HCT116 (cell line): ENCODE data around the gene ZNF384. TPM values are rescaled to one million over a fixed set of nuclear protein-coding genes. Genes with fewer than 3 reads are reported as not detected.

ENCODE experiments used
- ATAC-seq: fragments of 200-7000 bp; cut with Tn5 transposase; 2 replicates; pipeline ENCODE4 v1.9.1; 2020; ENCODE audit warnings: mild to moderate bottlenecking, moderate library complexity
- BruUV-seq: library from RNA; stranded (reverse); fragments of 400-500 nt; replicated peaks from 2 replicates; lab custom pipeline; 2021; lab: Mats Ljungman, UMichigan
- CTCF ChIA-PET: fragments of 300-600 bp; sonication (Branson Sonifier 250); formaldehyde crosslinking; loops from one replicate; lab custom pipeline; 2021; ENCODE audit warnings: antibody characterized with exemption; lab: Charles Lee
- POLR2A ChIA-PET: fragments of 300-600, 350-600 bp; sonication (Branson Sonifier 250); formaldehyde crosslinking; loops from one replicate; lab custom pipeline; 2021; ENCODE audit warnings: antibody characterized with exemption; lab: Charles Lee
- RAD21 ChIA-PET, 2 experiments: fragments of 300-600 bp; sonication (Branson Sonifier 250); formaldehyde crosslinking; loops; one replicate each; lab custom pipeline; 2023; ENCODE audit warnings: low total read pairs in 2 of 2; ENCODE audit not compliant: uncharacterized antibody in 2 of 2, unreplicated experiment in 2 of 2, low non-redundant PET in 1 of 2; lab: Charles Lee
- DNase-seq: peaks from one replicate; pipeline ENCODE4 v3.0.0-alpha.2; 2010; ENCODE audit warnings: low read depth, low spot score
- H2AFZ ChIP-seq: fragments of 200-600 bp; shearing (Covaris generic), sonication (generic); 2 replicates; pipeline ENCODE4 v1.6.1; 2017; ENCODE audit warnings: low read depth, mixed run types, mixed read lengths, antibody characterized with exemption, low read length; ENCODE audit not compliant: poor library complexity, severe bottlenecking
- H3K27ac ChIP-seq: 2 replicates; pipeline ENCODE4 v1.5.1; 2012; ENCODE audit warnings: low read depth, low read length
- H3K27me3 ChIP-seq: fragments of 200-600 bp; sonication (generic); 2 replicates; pipeline ENCODE4 v1.6.1; 2016; ENCODE audit warnings: mixed run types, low read length, mixed read lengths; ENCODE audit not compliant: insufficient read depth
- H3K36me3 ChIP-seq, 2 experiments: fragments of 200-500 bp in 1 of 2; fragments of 200-600 bp in 1 of 2; sonication (Bioruptor generic) in 1 of 2; sonication (generic) in 1 of 2; 2 replicates each; pipeline versions ENCODE4 v1.5.1 to v1.6.1; 2014 to 2016; ENCODE audit warnings: low read length in 2 of 2, inconsistent platforms in 1 of 2, mixed read lengths in 1 of 2, mixed run types in 1 of 2; ENCODE audit not compliant: insufficient read depth in 2 of 2, control insufficient read depth in 1 of 2
- H3K4me1 ChIP-seq, 2 experiments: fragments of 200-600 bp in 1 of 2; sonication (generic) in 1 of 2; 2 replicates each; pipeline versions ENCODE4 v1.5.1 to v1.6.1; 2012 to 2017; ENCODE audit warnings: low read length in 2 of 2, inconsistent platforms in 1 of 2, mild to moderate bottlenecking in 1 of 2, mixed read lengths in 1 of 2, mixed run types in 1 of 2, moderate library complexity in 1 of 2; ENCODE audit not compliant: insufficient read depth in 2 of 2, control insufficient read depth in 1 of 2
- H3K4me2 ChIP-seq: fragments of 200-600 bp; sonication (generic); 2 replicates; pipeline ENCODE4 v1.6.1; 2017; ENCODE audit warnings: mixed run types, low read length, mixed read lengths
- H3K4me3 ChIP-seq, 2 experiments: fragments of 200-600 bp in 1 of 2; sonication (generic) in 1 of 2; replicated peaks in 1 of 2; 2 replicates each; pipeline ENCODE4 v1.5.1; 2011 to 2016; ENCODE audit warnings: low read length in 2 of 2, control low read depth in 1 of 2, low read depth in 1 of 2, mild to moderate bottlenecking in 1 of 2, mixed read lengths in 1 of 2, mixed run types in 1 of 2
- H3K79me2 ChIP-seq: fragments of 200-600 bp; sonication (generic); 2 replicates; pipeline ENCODE4 v1.6.1; 2017; ENCODE audit warnings: mild to moderate bottlenecking, mixed run types, low read length, moderate library complexity, mixed read lengths; ENCODE audit not compliant: insufficient read depth
- H3K9ac ChIP-seq: fragments of 200-600 bp; sonication (generic); 2 replicates; pipeline ENCODE4 v1.6.1; 2016; ENCODE audit warnings: low read length, mixed read lengths
- H3K9me2 ChIP-seq: fragments of 200-600 bp; sonication (generic), shearing (Covaris generic); 2 replicates; pipeline ENCODE4 v1.6.1; 2017; ENCODE audit warnings: mixed run types, mild to moderate bottlenecking, moderate library complexity; ENCODE audit not compliant: insufficient read depth
- H3K9me3 ChIP-seq, 2 experiments: fragments of 200-500 bp in 1 of 2; fragments of 200-600 bp in 1 of 2; sonication (Bioruptor generic) in 1 of 2; sonication (generic) in 1 of 2; 2 replicates each; pipeline ENCODE4 v1.6.1; 2014 to 2017; ENCODE audit warnings: low read length in 2 of 2, mixed read lengths in 2 of 2, inconsistent platforms in 1 of 2, low read depth in 1 of 2, mild to moderate bottlenecking in 1 of 2, mixed run types in 1 of 2, moderate library complexity in 1 of 2; ENCODE audit not compliant: control insufficient read depth in 1 of 2, insufficient read depth in 1 of 2
- H4K20me1 ChIP-seq: fragments of 200-600 bp; sonication (generic), shearing (Covaris generic); 2 replicates; pipeline ENCODE4 v1.6.1; 2017; ENCODE audit warnings: mixed run types, mild to moderate bottlenecking, moderate library complexity; ENCODE audit not compliant: insufficient read depth
- ATF3 ChIP-seq: IDR thresholded peaks from 2 replicates; pipeline ENCODE4 v1.6.1; 2012
- CBX3 ChIP-seq: IDR thresholded peaks from 2 replicates; pipeline ENCODE4 v1.6.1; 2012; ENCODE audit warnings: low read depth
- CEBPB ChIP-seq: IDR thresholded peaks from 2 replicates; pipeline ENCODE4 v1.6.1; 2012; ENCODE audit warnings: low read depth
- CTCF ChIP-seq, 3 experiments: fragments of 200-600 bp in 1 of 3; sonication (generic) in 1 of 3; IDR thresholded peaks in 2 of 3; conservative IDR thresholded peaks in 1 of 3; 2 replicates each; pipeline ENCODE4 v1.5.1; 2012 to 2017; ENCODE audit warnings: low read depth in 2 of 3, low read length in 2 of 3, antibody characterized with exemption in 1 of 3, borderline replicate concordance in 1 of 3, control low read depth in 1 of 3, mild to moderate bottlenecking in 1 of 3, mixed read lengths in 1 of 3, mixed run types in 1 of 3, moderate library complexity in 1 of 3; ENCODE audit not compliant: insufficient read depth in 1 of 3
- EGR1 ChIP-seq: IDR thresholded peaks from 2 replicates; pipeline ENCODE4 v1.6.1; 2012; ENCODE audit warnings: low read depth
- ELF1 ChIP-seq: IDR thresholded peaks from 2 replicates; pipeline ENCODE4 v1.6.1; 2012; ENCODE audit warnings: low read depth, borderline replicate concordance
- EZH2phosphoT487 ChIP-seq: fragments of 200-600 bp; IDR thresholded peaks from 2 replicates; pipeline ENCODE4 v1.6.1; 2018; ENCODE audit warnings: antibody characterized with exemption, borderline replicate concordance
- FOSL1 ChIP-seq: IDR thresholded peaks from 2 replicates; pipeline ENCODE4 v1.6.1; 2012; ENCODE audit warnings: low read depth
- JUND ChIP-seq: IDR thresholded peaks from 2 replicates; pipeline ENCODE4 v1.6.1; 2012
- POLR2A ChIP-seq: IDR thresholded peaks from 2 replicates; pipeline ENCODE4 v1.7.0; 2011; ENCODE audit warnings: borderline replicate concordance; ENCODE audit not compliant: insufficient read depth, insufficient read length; ENCODE audit errors: extremely low read depth
- POLR2AphosphoS5 ChIP-seq: IDR thresholded peaks from 2 replicates; pipeline ENCODE4 v1.6.1; 2011; ENCODE audit warnings: mild to moderate bottlenecking, low read depth, low read length, moderate library complexity
- RAD21 ChIP-seq: IDR thresholded peaks from 2 replicates; pipeline ENCODE4 v1.6.1; 2012; ENCODE audit warnings: low read depth, mild to moderate bottlenecking
- REST ChIP-seq: IDR thresholded peaks from 2 replicates; pipeline ENCODE4 v1.6.1; 2012; ENCODE audit warnings: low read depth
- SIN3A ChIP-seq: IDR thresholded peaks from 2 replicates; pipeline ENCODE4 v1.6.1; 2012; ENCODE audit warnings: low read depth
- SP1 ChIP-seq: IDR thresholded peaks from 2 replicates; pipeline ENCODE4 v1.6.1; 2012; ENCODE audit warnings: low read depth
- TCF7L2 ChIP-seq: IDR thresholded peaks from 2 replicates; pipeline ENCODE4 v1.7.0; 2011; ENCODE audit warnings: borderline replicate concordance, inconsistent platforms; ENCODE audit not compliant: insufficient read depth, insufficient read length; ENCODE audit errors: extremely low read depth
- ZBTB33 ChIP-seq: IDR thresholded peaks from 2 replicates; pipeline ENCODE4 v1.6.1; 2011; ENCODE audit warnings: mild to moderate bottlenecking, low read length, moderate library complexity; ENCODE audit not compliant: insufficient replicate concordance; ENCODE audit errors: extremely low read depth
- ZFX ChIP-seq: fragments of 450-650 bp; IDR thresholded peaks from 2 replicates; pipeline ENCODE4 v1.6.1; 2017
- ZNF274 ChIP-seq: fragments of 200-500 bp; sonication (Bioruptor generic); IDR thresholded peaks from 2 replicates; pipeline ENCODE4 v1.6.1; 2014; ENCODE audit warnings: mild to moderate bottlenecking, low read depth, low read length, inconsistent platforms
- intact Hi-C: fragments of 100-400 bp; cut with micrococcal nuclease; formaldehyde crosslinking; loops from 2 replicates; pipeline ENCODE4 v1.10.0; 2022
- total RNA-seq: library from RNA; stranded (reverse); gene quantifications from one replicate; pipeline ENCODE4 v1.2.1, GENCODE V29; 2021; ENCODE audit not compliant: unreplicated experiment

ZNF384 gene
- total RNA-seq, 1 experiment from 2014 or later: 73.4 TPM

- H4K20me1 ChIP-seq: no peaks in the 10 kb centered on the region
- TSS peak; percentile 99 for BruUV-seq
- H3K9me2 ChIP-seq: no peaks in the 10 kb centered on the region
- H3K36me3 ChIP-seq: peaks cover 4 to 6% of the 10 kb centered on the region in 2 experiments; a peak in 3 of 4 replicates
- no peaks in the 10 kb centered on the region for H3K27me3 ChIP-seq
- H3K27ac ChIP-seq: peak within 1 kb of the TSS; percentile 67
- H3K4me3 ChIP-seq: peak within 1 kb of the TSS; percentile 68 to 91
- peaks cover 10 to 14% of the 10 kb centered on the region in 2 experiments; a peak in 3 of 4 replicates for H3K4me1 ChIP-seq
- H2AFZ ChIP-seq: peak within 1 kb of the TSS; percentile 81
- ATAC-seq: peak; percentile 98
- H3K4me2 ChIP-seq: peak within 1 kb of the TSS; percentile 81
- DNase-seq: peak; percentile 99
- POLR2A ChIA-PET: no interaction called here
- no peaks in the 10 kb centered on the region for H3K9me3 ChIP-seq
- RAD21 ChIA-PET: no interaction called here
- peaks cover 6% of the 10 kb centered on the region; the same call in 1 of the 2 replicates for H3K79me2 ChIP-seq
- intact Hi-C loops: loop anchor here (2.0 kb wide), 2 partner anchors 26 to 56 kb away; partner anchors contain the start of genes CHD4 and ZNF384
- H3K9ac ChIP-seq: peak within 1 kb of the TSS; percentile 68
- CTCF ChIA-PET: interaction anchor here (1.8 kb wide), 1 partner anchor 26 kb away, joined by 5 read pairs; the partner anchor contains the start of gene ZNF384
- TF ChIP-seq CTCF (IDR thresholded peaks at IDR 0.05 in 2 of 3, conservative IDR thresholded peaks at IDR 0.05 in 1 of 3; ENCODE audit: borderline replicate concordance in 1 of 3, insufficient read depth in 1 of 3, low read depth in 2 of 3, low read length in 2 of 3) (no peak), POLR2A (no peak), JUND (no peak), ATF3 (no peak), ZNF274 (no peak), ELF1 (peak; percentile 100), EZH2phosphoT487 (no peak), ZBTB33 (peak; percentile 54), REST (no peak), SP1 (peak; percentile 93), CBX3 (peak; percentile 86; the same call in 1 of the 2 replicates), SIN3A (no peak; the same call in 1 of the 2 replicates), CEBPB (no peak), FOSL1 (no peak), RAD21 (no peak), EGR1 (peak; percentile 93), TCF7L2 (peak; percentile 80), POLR2AphosphoS5 (peak; percentile 67), ZFX (no peak)
These were observed 26.1 kb downstream of the ZNF384 start, which contains the start of gene ING4 for GRCh38 chr12:6662906-6663742. TSS of gene ING4 (minus strand) at chr12:6663119. CDS start at chr12:6663101, 18 bp downstream.
